Dermis microvascular lymphatic vessel endothelial cell (primary cell): ENCODE results near the gene PPM1K. TPM values are rescaled to one million over a fixed set of nuclear protein-coding genes. Genes with fewer than 3 reads are reported as not detected.

Source experiments
- DNase-seq, 2 donors: peaks; one replicate each; pipeline versions ENCODE4 v3.0.0 to v3.0.0-alpha.2; 2010; ENCODE audit warnings: low read depth in 2 of 2
- total RNA-seq: library from RNA; depleted of rRNA; stranded (reverse); fragments of >200 nt; gene quantifications from 2 replicates; pipeline ENCODE4 v1.2.1, GENCODE V29; 2014

The PPM1K gene
- total RNA-seq, 1 donor from 2014 or later = 3.9 TPM

DNA sequence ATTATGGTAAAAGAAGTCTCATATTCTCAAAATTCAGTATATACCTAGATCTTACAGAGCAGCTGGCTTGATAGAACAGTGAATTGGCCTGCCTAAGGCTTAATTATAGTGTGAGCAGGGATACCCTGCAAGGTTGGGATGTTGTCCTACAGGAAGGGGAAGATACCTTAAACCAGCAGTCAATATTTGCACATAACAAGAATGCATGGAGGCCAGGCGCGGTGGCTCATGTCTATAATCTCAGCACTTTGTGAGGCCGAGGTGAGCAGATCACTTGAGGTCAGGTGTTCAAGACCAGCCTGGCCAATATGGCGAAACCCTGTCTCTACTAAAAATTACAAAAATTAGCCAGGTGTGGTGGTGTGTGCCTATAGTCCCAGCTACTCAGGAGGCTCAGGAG is 67.2 kb downstream of the PPM1K start:
- no peak for DNase-seq

DNA sequence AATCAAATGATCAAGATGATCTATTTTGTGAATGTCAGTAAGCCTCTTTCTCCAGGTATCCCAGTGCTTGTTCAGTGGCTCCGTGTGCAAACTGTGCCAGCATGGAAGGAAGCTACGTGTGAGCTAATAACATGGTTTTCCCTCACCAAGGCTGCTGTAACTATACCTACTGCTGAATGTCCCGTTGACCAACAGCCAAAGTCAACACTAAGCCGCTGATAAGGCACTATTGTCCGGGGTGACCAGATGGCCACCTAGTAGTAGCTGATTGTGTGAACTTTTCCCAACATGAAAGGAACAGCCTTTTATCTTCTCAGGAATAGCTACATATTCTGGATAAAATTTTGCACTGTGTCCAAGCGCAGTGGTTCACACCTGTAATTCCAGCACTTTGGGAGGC is 68.0 kb downstream of the PPM1K start:
- DNase-seq = no peak

DNA sequence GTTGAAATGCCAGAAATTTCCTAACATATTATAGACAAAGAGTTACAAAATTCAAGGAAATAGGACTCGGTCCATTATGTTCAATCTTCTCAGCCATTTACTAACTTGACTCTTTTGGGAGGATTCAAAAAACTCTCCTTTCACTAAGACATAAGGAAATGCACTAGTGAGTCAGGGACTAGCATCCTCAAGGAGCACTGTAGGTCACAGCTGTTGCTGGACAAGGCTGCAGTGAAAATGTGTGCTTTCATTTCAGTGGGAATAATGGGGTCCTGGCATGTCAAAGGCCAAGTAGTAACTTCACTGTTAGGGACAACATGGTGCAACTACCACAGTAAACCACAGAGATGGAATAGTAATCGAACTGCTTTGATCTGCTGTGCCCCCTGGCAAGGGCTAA is 69.0 kb downstream of the PPM1K start:
- DNase-seq = no peak

- no peak for DNase-seq
These were observed 72.2 kb downstream of the PPM1K start for GRCh38 chr4:88212253-88212561.

DNA sequence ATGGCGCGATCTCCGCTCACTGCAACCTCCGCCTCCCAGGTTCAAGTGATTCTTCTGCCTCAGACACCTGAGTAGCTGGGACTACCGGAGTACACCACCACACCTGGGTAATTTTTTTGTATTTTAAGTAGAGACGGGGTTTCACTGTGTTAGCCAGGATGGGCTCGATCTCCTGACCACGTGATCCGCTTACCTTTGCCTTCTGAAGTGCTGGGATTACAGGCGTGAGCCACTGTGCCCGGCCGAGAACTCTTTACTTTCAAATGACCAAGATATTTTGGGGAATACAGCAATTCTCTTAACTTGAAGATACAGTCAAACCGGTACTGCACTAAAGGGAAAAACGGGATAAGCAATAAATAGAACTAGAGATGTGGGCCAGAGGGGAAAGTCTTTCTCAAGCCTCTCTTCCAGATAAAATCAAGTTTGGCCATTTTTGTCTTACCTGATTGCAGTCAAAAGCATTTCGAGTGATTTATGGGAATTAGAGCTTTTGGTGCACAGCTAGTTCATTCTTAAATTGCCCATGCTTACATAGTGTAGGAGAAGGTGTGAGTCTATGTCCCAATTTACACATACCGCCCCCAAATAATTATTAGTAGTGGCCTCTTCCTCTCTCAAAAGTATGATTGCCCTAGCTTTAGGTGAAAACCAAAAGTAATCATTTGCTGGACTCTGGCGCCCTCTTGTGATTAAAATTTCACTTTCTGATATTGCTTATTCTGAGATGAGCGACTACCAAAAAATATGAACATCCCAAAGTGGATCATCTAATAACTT is 72.7 kb downstream of the PPM1K start:
- peak in 1 of 2 donors; percentile 48 for DNase-seq

- no peak for DNase-seq
These were observed 76.2 kb downstream of the PPM1K start for GRCh38 chr4:88208156-88208555.

Other genes starting within 250 kb of the PPM1K start
- gene ABCG2, start 125.9 kb downstream of the PPM1K start, total RNA-seq = 11.6 and 13.6 TPM in 2 replicates
- gene HERC6, start 94.3 kb upstream of the PPM1K start, total RNA-seq = 5.4 and 6.7 TPM in 2 replicates
- gene HERC5, start 172.6 kb upstream of the PPM1K start, total RNA-seq = 1.4 and 3.4 TPM in 2 replicates
- 80.8 and 94.1 TPM in 2 replicates for gene PYURF, start 239.2 kb upstream of the PPM1K start, total RNA-seq